GM21447 (cell line): Measurements from ENCODE around the gene ZFPM1.

Experiments
- ATAC-seq: cut with Tn5 transposase; IDR thresholded peaks from one replicate; pipeline ENCODE4 v1.9.1; 2021; ENCODE audit not compliant: unreplicated experiment

Gene ZFPM1

GRCh38 chr16:88524973-88525662, 72.0 kb downstream of the ZFPM1 start:
- no peak for ATAC-seq

- ATAC-seq: no peak
Observed at GRCh38 chr16:88525663-88525990, 72.5 kb downstream of the ZFPM1 start.

- ATAC-seq: no peak
Observed at GRCh38 chr16:88526008-88526905, 73.2 kb downstream of the ZFPM1 start.

- ATAC-seq: no peak
Observed at GRCh38 chr16:88526906-88527185, 73.8 kb downstream of the ZFPM1 start.

- no peak for ATAC-seq
Observed at GRCh38 chr16:88527186-88527936, 74.3 kb downstream of the ZFPM1 start.

- no peak for ATAC-seq
Observed at GRCh38 chr16:88527937-88528743, 75.1 kb downstream of the ZFPM1 start.

GRCh38 chr16:88528902-88529318, 75.8 kb downstream of the ZFPM1 start:
- no peak for ATAC-seq

GRCh38 chr16:88529596-88529995, 76.5 kb downstream of the ZFPM1 start:
- no peak for ATAC-seq

- no peak for ATAC-seq
Observed at GRCh38 chr16:88530051-88530857, 77.2 kb downstream of the ZFPM1 start.

- no peak for ATAC-seq
Observed at GRCh38 chr16:88530858-88531203, 77.8 kb downstream of the ZFPM1 start.

- ATAC-seq: no peak
Observed at GRCh38 chr16:88531346-88531745, 78.3 kb downstream of the ZFPM1 start.

- ATAC-seq: no peak
Observed at GRCh38 chr16:88531931-88532433, 78.9 kb downstream of the ZFPM1 start.

- no peak for ATAC-seq
Observed at GRCh38 chr16:88532434-88533241, 79.6 kb downstream of the ZFPM1 start.

GRCh38 chr16:88533381-88533917, 80.4 kb downstream of the ZFPM1 start:
- no peak for ATAC-seq

GRCh38 chr16:88533932-88534637, 81.0 kb downstream of the ZFPM1 start:
- ATAC-seq: peak; percentile 47

GRCh38 chr16:88534638-88535190, 81.6 kb downstream of the ZFPM1 start:
- ATAC-seq: peak; percentile 25

- ATAC-seq: no peak
Observed at GRCh38 chr16:88535191-88535856, 82.2 kb downstream of the ZFPM1 start.

GRCh38 chr16:88535857-88536222, 82.8 kb downstream of the ZFPM1 start:
- ATAC-seq: no peak
